GM10266 (cell line): ENCODE measurements around the gene CLDN2.
"Not testable (repeated sequence)": the region's sequence is repeated elsewhere in the genome, so short reads cannot be mapped to it uniquely, and the experiment has no call there.

Experiments
- DNase-seq: peaks from one replicate; pipeline ENCODE4 v3.0.0; 2012; ENCODE audit errors: extremely low spot score
- TF ChIP-seq, protein P1 (sequence below): IDR thresholded peaks from 2 replicates; pipeline ENCODE4 v1.5.1; 2012; ENCODE audit warnings: mild to moderate bottlenecking, low read depth; ENCODE audit not compliant: control insufficient read depth, insufficient read depth; ENCODE audit errors: missing control alignments

Gene CLDN2

DNA sequence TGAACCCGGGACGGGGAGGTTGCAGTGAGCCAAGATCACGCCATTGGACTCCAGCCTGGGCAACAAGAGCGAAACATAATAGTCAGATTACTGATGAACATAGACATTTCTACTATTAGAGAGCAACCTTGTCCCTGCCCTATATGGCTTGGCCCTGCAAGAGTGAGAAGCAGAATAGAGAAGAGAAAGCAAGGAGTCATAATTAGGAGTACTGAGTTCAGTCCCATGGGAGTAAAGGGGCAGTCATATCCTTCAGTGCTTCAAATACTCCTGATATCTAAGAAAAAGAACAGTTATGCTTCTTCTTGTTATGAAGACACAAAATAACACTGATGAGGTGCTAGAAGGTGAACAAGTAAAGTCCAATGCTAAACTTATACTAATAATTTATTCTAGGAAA lies 33.8 kb downstream of the CLDN2 start:
- DNase-seq, result no peak
- TF ChIP-seq, protein P1, sequence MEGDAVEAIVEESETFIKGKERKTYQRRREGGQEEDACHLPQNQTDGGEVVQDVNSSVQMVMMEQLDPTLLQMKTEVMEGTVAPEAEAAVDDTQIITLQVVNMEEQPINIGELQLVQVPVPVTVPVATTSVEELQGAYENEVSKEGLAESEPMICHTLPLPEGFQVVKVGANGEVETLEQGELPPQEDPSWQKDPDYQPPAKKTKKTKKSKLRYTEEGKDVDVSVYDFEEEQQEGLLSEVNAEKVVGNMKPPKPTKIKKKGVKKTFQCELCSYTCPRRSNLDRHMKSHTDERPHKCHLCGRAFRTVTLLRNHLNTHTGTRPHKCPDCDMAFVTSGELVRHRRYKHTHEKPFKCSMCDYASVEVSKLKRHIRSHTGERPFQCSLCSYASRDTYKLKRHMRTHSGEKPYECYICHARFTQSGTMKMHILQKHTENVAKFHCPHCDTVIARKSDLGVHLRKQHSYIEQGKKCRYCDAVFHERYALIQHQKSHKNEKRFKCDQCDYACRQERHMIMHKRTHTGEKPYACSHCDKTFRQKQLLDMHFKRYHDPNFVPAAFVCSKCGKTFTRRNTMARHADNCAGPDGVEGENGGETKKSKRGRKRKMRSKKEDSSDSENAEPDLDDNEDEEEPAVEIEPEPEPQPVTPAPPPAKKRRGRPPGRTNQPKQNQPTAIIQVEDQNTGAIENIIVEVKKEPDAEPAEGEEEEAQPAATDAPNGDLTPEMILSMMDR, result no peak

DNA sequence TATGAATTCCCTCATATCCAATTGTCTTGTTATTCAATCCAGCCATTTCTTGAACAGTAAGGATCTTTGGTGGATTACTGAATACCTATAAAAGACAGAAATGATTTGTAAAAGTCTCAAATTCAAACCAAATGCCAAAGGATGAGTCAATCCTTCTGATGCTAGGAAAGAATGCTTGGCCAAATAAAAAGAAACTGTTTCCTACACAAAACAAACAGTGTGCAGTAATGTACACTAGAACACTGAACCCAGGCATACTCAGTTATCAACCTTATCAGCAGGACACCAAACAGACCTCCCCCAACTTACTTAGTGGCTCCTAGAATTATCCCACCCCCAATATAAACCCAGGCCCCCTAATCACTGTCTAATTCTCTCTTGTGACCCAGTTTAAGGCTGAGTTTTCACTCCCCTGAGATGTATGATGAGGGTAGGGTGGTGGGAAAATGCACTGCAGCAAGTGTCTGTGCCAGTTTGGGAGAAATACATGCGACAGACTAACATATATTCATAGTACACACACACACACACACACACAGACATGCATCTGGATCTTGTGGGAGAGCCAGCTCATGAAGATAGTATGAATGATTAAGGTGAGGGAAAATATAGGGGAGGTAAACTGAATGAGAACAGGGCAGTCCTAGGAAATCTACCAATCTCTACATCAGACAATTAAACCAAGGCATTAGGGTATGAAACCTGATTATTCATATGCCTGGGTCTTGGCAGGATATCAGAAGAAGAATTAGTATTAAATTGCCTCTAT lies 35.0 kb downstream of the CLDN2 start:
- TF ChIP-seq, protein P1, result no peak
- DNase-seq, result no peak

DNA sequence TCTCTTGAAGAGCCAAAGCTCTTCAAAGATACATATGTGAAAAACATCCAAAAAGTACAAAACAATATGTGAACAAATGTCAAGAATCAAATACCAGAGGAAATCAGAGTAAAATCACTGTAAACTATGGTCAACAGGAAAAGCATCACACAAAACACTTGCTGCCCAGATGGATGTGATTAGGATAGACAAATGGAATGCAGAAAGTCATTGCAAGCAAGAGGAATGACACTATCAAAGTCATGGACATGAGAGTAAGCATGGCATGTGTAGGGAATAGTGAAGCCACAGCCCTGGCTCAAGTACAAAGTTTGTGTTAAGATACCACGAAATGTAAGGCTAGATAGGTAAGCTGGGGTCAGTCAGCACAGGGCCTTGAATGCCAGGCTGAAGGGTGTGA lies 37.7 kb downstream of the CLDN2 start:
- no peak for DNase-seq
- TF ChIP-seq, protein P1, result no peak

DNA sequence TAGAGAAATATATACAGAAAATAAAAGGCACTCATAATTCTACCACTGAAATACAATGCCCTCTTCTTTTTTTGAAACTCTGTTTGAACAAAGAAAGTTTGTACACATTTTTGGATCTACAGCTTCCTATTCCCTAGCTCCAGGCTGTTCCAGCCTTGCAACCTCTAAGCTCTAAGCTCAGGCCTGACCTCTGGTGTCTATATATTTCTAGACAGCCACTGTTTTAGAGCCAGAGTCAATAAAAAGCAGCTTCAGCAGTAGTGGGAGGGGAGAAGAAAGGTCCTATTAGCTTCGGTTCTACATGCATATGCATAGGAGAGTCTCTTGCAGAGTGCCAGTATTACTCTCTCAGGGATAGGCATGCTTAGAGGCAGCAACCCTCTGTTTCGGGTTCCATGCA lies 39.7 kb downstream of the CLDN2 start:
- no peak for DNase-seq
- TF ChIP-seq, protein P1, result no peak

DNA sequence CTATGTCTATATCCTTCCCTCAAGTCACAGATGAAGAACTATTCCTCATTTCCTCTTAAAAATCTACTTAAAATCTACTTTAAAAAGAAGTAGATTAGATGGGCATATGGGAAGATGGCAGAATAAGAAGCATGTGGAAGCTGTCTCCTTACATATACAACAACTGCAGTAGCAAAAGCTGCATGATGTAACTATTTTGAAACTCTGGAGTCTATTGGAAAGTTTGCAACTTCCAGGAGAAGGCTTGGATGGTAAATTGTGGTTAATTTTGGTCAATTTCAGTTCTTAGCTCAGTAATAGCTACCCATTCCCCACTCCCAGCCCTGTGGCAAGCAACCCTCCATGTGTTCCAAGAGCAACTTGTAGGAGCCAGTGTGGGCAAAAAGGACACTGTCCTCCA lies 42.9 kb downstream of the CLDN2 start:
- TF ChIP-seq, protein P1, result no peak

DNA sequence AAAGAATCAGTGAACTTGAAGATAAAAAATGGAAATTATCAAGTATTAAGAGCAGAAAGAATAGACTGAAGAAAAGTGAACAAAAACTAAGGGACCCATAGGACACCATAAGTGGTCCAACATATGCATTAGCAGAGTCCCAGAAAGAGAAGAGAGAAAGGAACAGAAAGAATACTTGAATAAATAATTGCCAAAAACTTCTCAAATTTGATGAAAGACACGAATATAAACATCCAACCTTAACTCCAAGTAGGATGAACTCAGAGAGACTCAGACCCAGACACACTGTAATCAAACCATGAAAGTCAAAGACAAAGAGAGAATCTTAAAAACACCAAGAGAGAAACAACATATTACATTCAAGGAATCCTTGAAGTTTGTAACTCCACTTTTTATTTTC lies 44.1 kb downstream of the CLDN2 start:
- no peak for DNase-seq
- TF ChIP-seq, protein P1, result no peak

More for the DNA sequence above, 42.9 kb downstream of the CLDN2 start:
- DNase-seq, result no peak

DNA sequence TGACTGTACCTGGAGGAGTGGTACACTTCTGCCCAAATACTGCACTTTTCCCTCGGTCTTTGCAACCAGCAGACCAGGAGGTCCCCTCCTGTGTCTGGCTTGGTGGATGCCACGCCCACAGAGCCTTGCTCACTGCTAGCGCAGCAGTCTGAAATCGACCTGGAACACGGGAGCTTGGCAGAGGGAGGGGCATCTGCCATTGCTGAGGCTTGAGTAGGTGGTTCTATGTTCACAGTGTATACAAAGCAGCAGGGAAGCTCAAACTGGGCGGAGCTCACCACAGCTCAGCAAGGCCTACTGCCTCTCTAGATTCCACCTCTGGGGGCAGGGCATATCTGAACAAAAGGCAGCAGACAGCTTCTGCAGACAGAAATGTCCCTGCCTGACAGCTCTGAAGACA lies 46.3 kb downstream of the CLDN2 start:
- DNase-seq, result not testable (repeated sequence)

DNA sequence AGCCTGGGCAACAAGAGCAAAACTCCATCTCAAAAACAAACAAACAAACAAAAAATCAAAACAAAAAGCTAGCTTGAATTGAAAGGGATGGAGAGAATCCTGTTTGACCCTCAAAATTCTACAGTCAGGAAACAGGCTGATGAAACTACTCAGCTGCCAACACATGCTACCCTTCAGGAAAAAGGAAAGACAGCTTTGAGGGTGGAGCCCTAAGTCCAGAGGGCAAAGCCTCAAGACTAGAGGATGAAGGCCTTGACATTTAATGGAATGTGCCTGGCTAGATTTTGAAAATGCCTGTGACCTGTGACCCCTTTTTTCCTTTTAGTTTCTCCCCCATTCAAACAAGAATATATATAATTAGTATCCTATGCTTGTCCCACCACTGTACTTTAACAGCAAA lies 52.7 kb downstream of the CLDN2 start:
- TF ChIP-seq, protein P1, result no peak
- DNase-seq, result no peak
